Measurements from ENCODE around the gene RNF224. TPM values are rescaled to one million over a fixed set of nuclear protein-coding genes. Genes with fewer than 3 reads are reported as not detected.

Gene RNF224
- total and polyA plus RNA-seq, 2 experiments from 2014 or later: 0.63 TPM; not detected in 1

DNA sequence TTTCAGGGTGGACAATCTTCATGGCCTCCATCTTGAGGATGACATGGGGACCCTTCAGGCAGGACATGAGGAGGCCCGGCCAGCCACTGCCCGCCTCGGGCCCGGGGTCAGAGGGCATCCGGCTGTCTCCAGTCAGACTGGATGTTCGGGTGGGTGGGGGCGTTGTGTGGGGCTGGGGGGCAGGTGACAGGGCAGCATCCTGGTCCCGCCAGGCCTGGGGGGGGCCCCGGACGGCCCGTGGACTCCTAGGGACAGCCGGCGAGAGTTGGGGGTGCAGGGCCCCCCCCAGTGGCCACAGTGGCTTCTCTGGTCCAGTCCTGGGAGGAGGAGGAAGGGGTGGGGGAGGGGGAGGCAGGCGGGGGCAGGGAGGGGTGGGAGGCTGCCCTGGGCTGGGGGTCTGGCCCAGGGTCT is 6.2 kb upstream of the RNF224 start:
- no peak for DNase-seq (ENCODE audit: low spot score)
- H3K4me2 ChIP-seq: peak overlapping the region; percentile 73; the same call in 1 of the 2 replicates
- peaks cover 9% of the 10 kb centered on the region; the same call in 1 of the 2 replicates for H3K27me3 ChIP-seq (ENCODE audit: insufficient read depth)
- no peak for TF ChIP-seq ZNF331 (CRISPR knock-in tag; IDR thresholded peaks at IDR 0.05; ENCODE audit: low read depth)
- no peak for TF ChIP-seq POLR2AphosphoS5 (IDR thresholded peaks at IDR 0.05; ENCODE audit: low read depth)
- TF ChIP-seq STAT1 (IDR thresholded peaks at IDR 0.05; ENCODE audit: unreplicated experiment): no peak
- TF ChIP-seq, protein P1, sequence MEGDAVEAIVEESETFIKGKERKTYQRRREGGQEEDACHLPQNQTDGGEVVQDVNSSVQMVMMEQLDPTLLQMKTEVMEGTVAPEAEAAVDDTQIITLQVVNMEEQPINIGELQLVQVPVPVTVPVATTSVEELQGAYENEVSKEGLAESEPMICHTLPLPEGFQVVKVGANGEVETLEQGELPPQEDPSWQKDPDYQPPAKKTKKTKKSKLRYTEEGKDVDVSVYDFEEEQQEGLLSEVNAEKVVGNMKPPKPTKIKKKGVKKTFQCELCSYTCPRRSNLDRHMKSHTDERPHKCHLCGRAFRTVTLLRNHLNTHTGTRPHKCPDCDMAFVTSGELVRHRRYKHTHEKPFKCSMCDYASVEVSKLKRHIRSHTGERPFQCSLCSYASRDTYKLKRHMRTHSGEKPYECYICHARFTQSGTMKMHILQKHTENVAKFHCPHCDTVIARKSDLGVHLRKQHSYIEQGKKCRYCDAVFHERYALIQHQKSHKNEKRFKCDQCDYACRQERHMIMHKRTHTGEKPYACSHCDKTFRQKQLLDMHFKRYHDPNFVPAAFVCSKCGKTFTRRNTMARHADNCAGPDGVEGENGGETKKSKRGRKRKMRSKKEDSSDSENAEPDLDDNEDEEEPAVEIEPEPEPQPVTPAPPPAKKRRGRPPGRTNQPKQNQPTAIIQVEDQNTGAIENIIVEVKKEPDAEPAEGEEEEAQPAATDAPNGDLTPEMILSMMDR (conservative IDR thresholded peaks at IDR 0.05; ENCODE audit: low read depth in 2 of 2): no peak; a peak in 1 of 4 replicates
- TF ChIP-seq, protein P2, sequence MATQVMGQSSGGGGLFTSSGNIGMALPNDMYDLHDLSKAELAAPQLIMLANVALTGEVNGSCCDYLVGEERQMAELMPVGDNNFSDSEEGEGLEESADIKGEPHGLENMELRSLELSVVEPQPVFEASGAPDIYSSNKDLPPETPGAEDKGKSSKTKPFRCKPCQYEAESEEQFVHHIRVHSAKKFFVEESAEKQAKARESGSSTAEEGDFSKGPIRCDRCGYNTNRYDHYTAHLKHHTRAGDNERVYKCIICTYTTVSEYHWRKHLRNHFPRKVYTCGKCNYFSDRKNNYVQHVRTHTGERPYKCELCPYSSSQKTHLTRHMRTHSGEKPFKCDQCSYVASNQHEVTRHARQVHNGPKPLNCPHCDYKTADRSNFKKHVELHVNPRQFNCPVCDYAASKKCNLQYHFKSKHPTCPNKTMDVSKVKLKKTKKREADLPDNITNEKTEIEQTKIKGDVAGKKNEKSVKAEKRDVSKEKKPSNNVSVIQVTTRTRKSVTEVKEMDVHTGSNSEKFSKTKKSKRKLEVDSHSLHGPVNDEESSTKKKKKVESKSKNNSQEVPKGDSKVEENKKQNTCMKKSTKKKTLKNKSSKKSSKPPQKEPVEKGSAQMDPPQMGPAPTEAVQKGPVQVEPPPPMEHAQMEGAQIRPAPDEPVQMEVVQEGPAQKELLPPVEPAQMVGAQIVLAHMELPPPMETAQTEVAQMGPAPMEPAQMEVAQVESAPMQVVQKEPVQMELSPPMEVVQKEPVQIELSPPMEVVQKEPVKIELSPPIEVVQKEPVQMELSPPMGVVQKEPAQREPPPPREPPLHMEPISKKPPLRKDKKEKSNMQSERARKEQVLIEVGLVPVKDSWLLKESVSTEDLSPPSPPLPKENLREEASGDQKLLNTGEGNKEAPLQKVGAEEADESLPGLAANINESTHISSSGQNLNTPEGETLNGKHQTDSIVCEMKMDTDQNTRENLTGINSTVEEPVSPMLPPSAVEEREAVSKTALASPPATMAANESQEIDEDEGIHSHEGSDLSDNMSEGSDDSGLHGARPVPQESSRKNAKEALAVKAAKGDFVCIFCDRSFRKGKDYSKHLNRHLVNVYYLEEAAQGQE (IDR thresholded peaks at IDR 0.05; ENCODE audit: unreplicated experiment): no peak
- no peak for TF ChIP-seq ZNF114 (CRISPR knock-in tag; IDR thresholded peaks at IDR 0.05)
- H3K27me3 Mint-ChIP-seq (ENCODE audit: insufficient read depth, low read depth, poor library complexity): no peaks in the 10 kb centered on the region
- no peak overlapping the region for H3K27ac Mint-ChIP-seq
- no peaks in the 10 kb centered on the region; the same call in 2 of the 3 replicates for H3K36me3 Mint-ChIP-seq (ENCODE audit: low read depth)
- peaks cover 7% of the 10 kb centered on the region; the same call in 2 of the 3 replicates for H3K4me1 Mint-ChIP-seq
- no peaks in the 10 kb centered on the region for H4K20me1 ChIP-seq (replicated peaks; ENCODE audit: insufficient read depth)
- H3K27ac ChIP-seq (ENCODE audit: low read depth): no peak overlapping the region
- ATAC-seq: no peak
- H3F3A ChIP-seq (replicated peaks; ENCODE audit: low read depth): 0 out of 2 replicates have a peak, but pooled peaks cover 9% of the 10 kb centered on the region
- peak overlapping the region; percentile 58 for H3K4me3 ChIP-seq
- no peaks in the 10 kb centered on the region for H3K9me3 Mint-ChIP-seq
- no peaks in the 10 kb centered on the region for H3K9me2 ChIP-seq (ENCODE audit: insufficient read depth)
- no peak overlapping the region for H2AFZ ChIP-seq
- no peaks in the 10 kb centered on the region for H3K79me2 ChIP-seq (replicated peaks; ENCODE audit: insufficient read depth)
- peak overlapping the region; percentile 30; the same call in 1 of the 3 replicates for H3K4me3 Mint-ChIP-seq
- H3K4me1 ChIP-seq (ENCODE audit: insufficient read depth): peaks cover 3% of the 10 kb centered on the region; the same call in 1 of the 2 replicates
- H3K36me3 ChIP-seq (ENCODE audit: insufficient read depth): no peaks in the 10 kb centered on the region

DNA sequence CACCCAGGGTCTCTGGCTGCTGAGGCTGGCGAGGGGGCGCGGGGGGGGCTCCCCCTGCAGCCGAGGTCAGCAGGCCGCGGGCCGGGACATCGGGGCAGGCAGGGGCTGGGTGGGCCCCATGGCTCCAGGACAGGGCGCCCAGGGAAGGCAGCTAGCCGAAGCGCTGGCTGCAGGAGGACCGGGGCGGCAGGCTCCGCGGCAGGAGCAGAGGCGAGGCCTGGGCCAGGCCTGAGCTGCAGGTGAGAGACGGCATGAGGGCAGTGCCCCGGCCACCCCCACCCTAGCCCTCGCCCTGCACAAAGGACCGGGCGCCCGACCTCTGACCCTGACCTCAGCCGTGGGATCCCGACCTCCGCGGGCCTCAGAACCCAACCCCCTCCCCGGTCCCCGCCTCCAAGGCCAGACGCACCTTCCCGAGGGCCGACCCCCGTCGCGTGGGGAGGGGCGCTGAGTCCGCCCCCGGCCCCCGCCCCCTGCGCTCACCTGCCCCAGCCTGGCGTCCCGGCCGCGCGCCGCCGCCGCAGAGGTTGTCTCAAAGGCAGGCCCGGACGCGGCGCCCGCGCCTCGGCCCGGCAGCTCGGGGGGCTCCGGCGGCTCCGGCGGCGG is 5.7 kb upstream of the RNF224 start:
- Histone ChIP-seq H3K4me2 (peak overlapping the region; percentile 73), H3K27me3 (ENCODE audit: insufficient read depth) (peaks cover 9% of the 10 kb centered on the region; the same call in 1 of the 2 replicates), H4K20me1 (replicated peaks; ENCODE audit: insufficient read depth) (no peaks in the 10 kb centered on the region), H3F3A (replicated peaks; ENCODE audit: low read depth) (0 out of 2 replicates have a peak, but pooled peaks cover 9% of the 10 kb centered on the region), H3K9me2 (ENCODE audit: insufficient read depth) (no peaks in the 10 kb centered on the region), H3K27ac (ENCODE audit: low read depth) (no peak overlapping the region), H3K4me3 (peak overlapping the region; percentile 58), H3K79me2 (replicated peaks; ENCODE audit: insufficient read depth) (no peaks in the 10 kb centered on the region), H3K36me3 (ENCODE audit: insufficient read depth) (no peaks in the 10 kb centered on the region), H2AFZ (no peak overlapping the region), H3K4me1 (ENCODE audit: insufficient read depth) (peaks cover 3% of the 10 kb centered on the region; the same call in 1 of the 2 replicates)
- Mint-ChIP-seq H3K27ac (no peak overlapping the region), H3K27me3 (ENCODE audit: insufficient read depth, low read depth, poor library complexity) (no peaks in the 10 kb centered on the region), H3K9me3 (no peaks in the 10 kb centered on the region), H3K36me3 (ENCODE audit: low read depth) (no peaks in the 10 kb centered on the region), H3K4me1 (peaks cover 7% of the 10 kb centered on the region; the same call in 2 of the 3 replicates), H3K4me3 (peak overlapping the region; percentile 48; the same call in 2 of the 3 replicates)
- DNase-seq (ENCODE audit: low spot score) (peak; percentile 71), ATAC-seq (peak; percentile 11)
- no peak for TF ChIP-seq EZH2 (IDR thresholded peaks at IDR 0.05; ENCODE audit: low read depth, unreplicated experiment)
- TF ChIP-seq, protein P3, sequence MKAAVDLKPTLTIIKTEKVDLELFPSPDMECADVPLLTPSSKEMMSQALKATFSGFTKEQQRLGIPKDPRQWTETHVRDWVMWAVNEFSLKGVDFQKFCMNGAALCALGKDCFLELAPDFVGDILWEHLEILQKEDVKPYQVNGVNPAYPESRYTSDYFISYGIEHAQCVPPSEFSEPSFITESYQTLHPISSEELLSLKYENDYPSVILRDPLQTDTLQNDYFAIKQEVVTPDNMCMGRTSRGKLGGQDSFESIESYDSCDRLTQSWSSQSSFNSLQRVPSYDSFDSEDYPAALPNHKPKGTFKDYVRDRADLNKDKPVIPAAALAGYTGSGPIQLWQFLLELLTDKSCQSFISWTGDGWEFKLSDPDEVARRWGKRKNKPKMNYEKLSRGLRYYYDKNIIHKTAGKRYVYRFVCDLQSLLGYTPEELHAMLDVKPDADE (IDR thresholded peaks at IDR 0.05): no peak
- TF ChIP-seq, protein P1 (conservative IDR thresholded peaks at IDR 0.05; ENCODE audit: low read depth in 2 of 2): no peak
- TF ChIP-seq JUNB (IDR thresholded peaks at IDR 0.05; ENCODE audit: unreplicated experiment): no peak
- TF ChIP-seq POLR2AphosphoS5 (IDR thresholded peaks at IDR 0.05; ENCODE audit: low read depth): no peak
- no peak for TF ChIP-seq EZH2phosphoT487 (IDR thresholded peaks at IDR 0.05; ENCODE audit: unreplicated experiment)
- TF ChIP-seq, protein P2 (IDR thresholded peaks at IDR 0.05; ENCODE audit: unreplicated experiment): no peak
- no peak for TF ChIP-seq STAT1 (IDR thresholded peaks at IDR 0.05; ENCODE audit: unreplicated experiment)
